A673 (cell line): ENCODE data around the gene STPG2. TPM values are rescaled to one million over a fixed set of nuclear protein-coding genes. Genes with fewer than 3 reads are reported as not detected.

Experiments
- BruUV-seq: library from RNA; stranded (reverse); fragments of 400-500 nt; replicated peaks from 2 replicates; lab custom pipeline; 2021; lab: Mats Ljungman, UMichigan
- CTCF ChIA-PET: fragments of 300-600 bp; sonication (Branson Sonifier 250); formaldehyde crosslinking; loops from one replicate; lab custom pipeline; 2022; ENCODE audit warnings: antibody characterized with exemption; lab: Charles Lee
- POLR2A ChIA-PET: fragments of 300-600 bp; sonication (Branson Sonifier 250); formaldehyde crosslinking; loops from one replicate; lab custom pipeline; 2022; ENCODE audit warnings: antibody characterized with exemption; ENCODE audit not compliant: low non-redundant PET; lab: Charles Lee
- DNase-seq: peaks from one replicate; pipeline ENCODE4 v3.0.0-alpha.2; 2015; ENCODE audit warnings: low spot score
- H3K27ac ChIP-seq: fragments of 200-600 bp; sonication (generic); 2 replicates; pipeline ENCODE4 v1.5.1; 2016; ENCODE audit warnings: mixed run types, low read depth, mild to moderate bottlenecking, mixed read lengths, antibody characterized with exemption, low read length; ENCODE audit not compliant: poor library complexity, severe bottlenecking
- H3K27me3 ChIP-seq: fragments of 200-600 bp; sonication (generic); replicated peaks from 2 replicates; pipeline ENCODE4 v1.6.1; 2017; ENCODE audit warnings: mixed run types, low read depth, mild to moderate bottlenecking, mixed read lengths, antibody characterized with exemption, low read length; ENCODE audit not compliant: insufficient read depth, poor library complexity
- H3K36me3 ChIP-seq: fragments of 200-600 bp; sonication (generic); 2 replicates; pipeline ENCODE4 v1.6.1; 2016; ENCODE audit warnings: mixed run types, mild to moderate bottlenecking, mixed read lengths, antibody characterized with exemption, low read length; ENCODE audit not compliant: insufficient read depth, poor library complexity, severe bottlenecking
- H3K4me1 ChIP-seq: fragments of 200-600 bp; sonication (generic); 2 replicates; pipeline ENCODE4 v1.6.1; 2017; ENCODE audit warnings: mixed run types, mild to moderate bottlenecking, mixed read lengths, antibody characterized with exemption, low read length; ENCODE audit not compliant: insufficient read depth, poor library complexity, severe bottlenecking
- H3K4me3 ChIP-seq: fragments of 200-600 bp; sonication (generic); 2 replicates; pipeline ENCODE4 v1.5.1; 2016; ENCODE audit warnings: low read depth, mixed run types, mild to moderate bottlenecking, mixed read lengths, low read length; ENCODE audit not compliant: poor library complexity, severe bottlenecking
- H3K9me3 ChIP-seq: fragments of 200-600 bp; sonication (generic); 2 replicates; pipeline ENCODE4 v1.6.1; 2016; ENCODE audit warnings: mixed run types, low read depth, mild to moderate bottlenecking, mixed read lengths, antibody characterized with exemption, low read length; ENCODE audit not compliant: poor library complexity, severe bottlenecking
- CTCF ChIP-seq: fragments of 300-800, 200-600 bp; sonication (generic); conservative IDR thresholded peaks from 2 replicates; pipeline ENCODE4 v1.5.1; 2017; ENCODE audit warnings: low read depth, mild to moderate bottlenecking, antibody characterized with exemption, low read length, moderate library complexity, mixed read lengths
- EZH2 ChIP-seq: fragments of 200-600 bp; sonication (generic); IDR thresholded peaks from 2 replicates; pipeline ENCODE4 v1.6.1; 2017; ENCODE audit warnings: borderline replicate concordance, low read depth, mild to moderate bottlenecking, mixed read lengths, antibody characterized with exemption, low read length; ENCODE audit not compliant: poor library complexity, severe bottlenecking
- intact Hi-C: fragments of 100-400 bp; cut with micrococcal nuclease; formaldehyde crosslinking; loops from one replicate; pipeline ENCODE4 v1.10.0; 2022; ENCODE audit not compliant: unreplicated experiment
- total RNA-seq: library from RNA; stranded (reverse); gene quantifications from 2 replicates; pipeline ENCODE4 v1.2.3, GENCODE V29; 2021

STPG2 gene
- total RNA-seq, 1 experiment from 2014 or later, result not detected

GRCh38 chr4:97585274-97585673 lies 558.0 kb downstream of the STPG2 start:
- no peak overlapping the region for H3K27ac ChIP-seq
- H3K4me3 ChIP-seq, result no peak overlapping the region
- no peaks in the 10 kb centered on the region for H3K27me3 ChIP-seq
- no peaks in the 10 kb centered on the region for H3K36me3 ChIP-seq
- ChIA-PET POLR2A (no interaction called here), CTCF (no interaction called here)
- no peak for DNase-seq
- H3K9me3 ChIP-seq, result no peaks in the 10 kb centered on the region
- TF ChIP-seq CTCF (no peak), EZH2 (no peak)
- BruUV-seq, result no TSS peak
- intact Hi-C loops, result no loop called here
- no peaks in the 10 kb centered on the region for H3K4me1 ChIP-seq

DNA sequence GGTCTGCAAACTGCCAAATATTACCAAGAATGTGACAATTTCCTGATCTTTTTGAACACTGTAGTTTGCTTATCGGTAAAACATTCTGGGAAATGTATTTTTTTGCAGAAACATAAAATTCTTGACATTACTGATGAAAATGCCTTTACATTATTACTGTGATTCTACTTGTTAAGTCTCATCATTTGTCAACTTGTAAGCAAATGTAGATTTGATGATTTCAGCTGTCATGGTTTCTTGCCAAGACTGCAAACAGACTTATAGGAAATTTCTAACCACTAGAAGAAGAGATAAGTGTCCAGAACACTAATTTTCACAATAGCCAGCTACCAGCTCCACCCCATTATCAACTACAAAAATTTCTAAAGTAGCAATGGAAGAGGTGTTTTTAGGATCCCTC lies 560.4 kb downstream of the STPG2 start:
- POLR2A ChIA-PET, result no interaction called here
- BruUV-seq, result no TSS peak
- no peak overlapping the region for H3K27ac ChIP-seq
- intact Hi-C loops, result no loop called here
- H3K9me3 ChIP-seq, result no peaks in the 10 kb centered on the region
- CTCF ChIA-PET, result no interaction called here
- no peak for DNase-seq
- H3K27me3 ChIP-seq, result no peaks in the 10 kb centered on the region
- no peaks in the 10 kb centered on the region for H3K4me1 ChIP-seq
- H3K4me3 ChIP-seq, result no peak overlapping the region
- TF ChIP-seq EZH2, result no peak
- TF ChIP-seq CTCF, result no peak
- H3K36me3 ChIP-seq, result no peaks in the 10 kb centered on the region

GRCh38 chr4:97577004-97577403 lies 566.3 kb downstream of the STPG2 start:
- H3K4me1 ChIP-seq, result no peaks in the 10 kb centered on the region
- no TSS peak for BruUV-seq
- ChIA-PET POLR2A (no interaction called here), CTCF (no interaction called here)
- no peak for DNase-seq
- TF ChIP-seq CTCF (no peak), EZH2 (no peak)
- H3K27me3 ChIP-seq, result no peaks in the 10 kb centered on the region
- H3K4me3 ChIP-seq, result no peak overlapping the region
- H3K27ac ChIP-seq, result no peak overlapping the region
- H3K36me3 ChIP-seq, result no peaks in the 10 kb centered on the region
- no peaks in the 10 kb centered on the region for H3K9me3 ChIP-seq
- intact Hi-C loops, result no loop called here
